Activated naive CD8-positive, alpha-beta T cell treated with anti-CD3 and anti-CD28 coated beads, Interleukin-2, amount 50 U/mL, for 24 hours (primary cell): ENCODE measurements around the gene AMN1.
A peak's percentile ranks its signal among the peaks of the same experiment; 100 is the strongest.
"Not testable (repeated sequence)": the region's sequence is repeated elsewhere in the genome, so short reads cannot be mapped to it uniquely, and the experiment has no call there.

Source experiments
- ATAC-seq: fragments of 150-1000 bp; cut with Tn5 transposase; one replicate; pipeline ENCODE4 v1.10.0; 2021
- DNase-seq: peaks from one replicate; pipeline ENCODE4 v3.0.0; 2021
- H3K27ac Mint-ChIP-seq: one replicate; pipeline ENCODE4 v1.8.0; 2021; ENCODE audit warnings: mild to moderate bottlenecking, mixed read lengths
- H3K27me3 Mint-ChIP-seq: one replicate; pipeline ENCODE4 v1.8.0; 2021; ENCODE audit warnings: mixed read lengths
- H3K36me3 Mint-ChIP-seq: one replicate; pipeline ENCODE4 v1.8.0; 2021; ENCODE audit warnings: low read depth, mixed read lengths
- H3K4me1 Mint-ChIP-seq: one replicate; pipeline ENCODE4 v1.8.0; 2021; ENCODE audit warnings: mixed read lengths
- H3K4me3 Mint-ChIP-seq: one replicate; pipeline ENCODE4 v1.8.0; 2021; ENCODE audit warnings: mild to moderate bottlenecking, moderate library complexity, mixed read lengths
- H3K9me3 Mint-ChIP-seq: one replicate; pipeline ENCODE4 v1.8.0; 2021; ENCODE audit warnings: mixed read lengths

Gene AMN1

DNA sequence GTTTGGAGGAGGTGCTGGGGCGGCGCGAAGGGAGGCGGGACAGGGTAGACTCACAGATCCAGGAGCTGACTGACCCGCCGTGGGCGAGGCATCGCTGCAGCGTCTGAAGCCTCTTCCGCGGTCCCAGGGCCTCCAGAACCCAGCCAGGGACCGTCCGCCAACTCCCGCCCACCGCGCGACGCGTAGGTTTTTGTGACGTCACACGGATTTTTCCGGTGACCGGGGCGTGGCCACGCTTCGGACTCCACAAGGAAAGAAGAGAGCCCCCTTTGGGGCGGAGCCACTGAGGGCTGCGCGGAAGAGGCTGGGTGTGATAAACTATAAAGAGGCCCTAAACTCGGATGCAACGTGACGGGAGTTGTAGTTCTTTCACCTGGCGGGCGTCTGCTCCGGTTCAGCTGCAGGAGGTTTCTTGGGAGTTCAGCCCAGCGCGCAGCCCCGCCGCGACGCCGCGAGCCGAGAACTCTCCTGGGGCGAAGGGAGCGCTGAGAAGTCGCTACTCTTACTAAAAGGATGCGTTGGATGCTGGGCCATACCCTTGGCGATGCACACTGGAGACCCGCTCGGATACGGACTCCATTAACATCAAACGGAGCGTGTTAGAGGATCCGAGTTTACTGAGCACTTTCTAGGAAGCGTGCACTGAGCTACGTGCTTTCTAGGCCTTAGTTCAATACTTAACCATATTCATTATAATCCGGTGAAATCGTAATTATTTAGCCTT lies at the start of gene AMN1:
AMN1 (minus strand) TSS at position 105 of the 724 bp plus-strand sequence; CDS start at position 92, 13 bp downstream.
- Mint-ChIP-seq H3K27me3 (no peaks in the 10 kb centered on the region), H3K4me1 (peaks cover 71% of the 10 kb centered on the region), H3K36me3 (peaks cover 10% of the 10 kb centered on the region), H3K27ac (peak within 1 kb of the TSS; percentile 92), H3K4me3 (peak within 1 kb of the TSS; percentile 88), H3K9me3 (peaks cover 12% of the 10 kb centered on the region)
- peak; percentile 99 for DNase-seq
- ATAC-seq: peak; percentile 97

DNA sequence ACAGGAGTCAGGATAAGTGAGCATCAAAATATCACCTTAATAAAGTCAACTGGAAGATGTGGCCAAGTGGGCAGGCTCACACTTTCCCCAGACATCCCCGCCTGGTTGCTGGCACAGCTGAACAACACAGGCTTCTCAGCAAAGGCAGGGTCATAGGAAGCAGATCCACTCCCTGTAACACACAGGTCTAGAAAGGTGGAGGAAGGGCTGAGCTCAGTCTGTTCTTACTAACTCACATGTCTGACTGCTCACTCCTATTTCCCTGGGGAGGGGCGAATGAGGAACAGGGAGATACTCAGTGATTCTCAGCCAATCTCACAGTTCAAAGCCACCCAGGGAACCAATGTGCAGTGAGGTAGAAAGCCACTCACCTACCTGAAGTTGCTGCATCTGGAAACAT lies 45.0 kb upstream of the AMN1 start:
- ATAC-seq: no peak
- H3K36me3 Mint-ChIP-seq: no peaks in the 10 kb centered on the region
- H3K4me3 Mint-ChIP-seq: no peak overlapping the region
- no peaks in the 10 kb centered on the region for H3K27me3 Mint-ChIP-seq
- no peak overlapping the region for H3K27ac Mint-ChIP-seq
- H3K9me3 Mint-ChIP-seq: peaks cover 3% of the 10 kb centered on the region
- peaks cover 17% of the 10 kb centered on the region for H3K4me1 Mint-ChIP-seq
- no peak for DNase-seq

DNA sequence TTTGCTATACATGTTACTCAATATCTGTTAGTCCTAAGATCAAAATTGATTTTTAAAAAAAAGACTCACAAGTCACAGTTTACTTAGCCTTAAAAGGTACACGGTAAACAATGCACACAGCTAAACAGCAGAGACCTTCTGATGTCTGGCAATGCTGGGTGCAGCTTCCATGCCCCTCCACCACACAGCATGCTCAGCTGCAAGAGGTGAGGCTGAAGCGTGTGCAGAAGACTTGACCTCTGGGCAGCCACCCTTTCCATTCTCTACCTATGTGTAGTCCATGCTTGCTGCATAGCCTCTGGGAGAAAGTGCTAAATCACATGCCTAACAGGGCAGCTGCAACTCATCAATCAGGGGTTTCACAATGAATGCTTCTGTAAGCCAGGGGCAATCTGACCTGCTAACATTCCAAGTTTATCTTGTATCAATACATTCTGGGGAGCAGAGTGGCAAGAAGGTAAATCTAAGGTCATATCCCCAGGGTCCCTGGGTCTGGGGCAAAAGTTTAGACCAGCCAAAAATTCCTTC lies 44.5 kb upstream of the AMN1 start:
- Mint-ChIP-seq H3K9me3 (peaks cover 3% of the 10 kb centered on the region), H3K4me3 (no peak overlapping the region), H3K27me3 (no peaks in the 10 kb centered on the region), H3K36me3 (no peaks in the 10 kb centered on the region), H3K27ac (no peak overlapping the region), H3K4me1 (peaks cover 14% of the 10 kb centered on the region)
- ATAC-seq: no peak
- DNase-seq: no peak

DNA sequence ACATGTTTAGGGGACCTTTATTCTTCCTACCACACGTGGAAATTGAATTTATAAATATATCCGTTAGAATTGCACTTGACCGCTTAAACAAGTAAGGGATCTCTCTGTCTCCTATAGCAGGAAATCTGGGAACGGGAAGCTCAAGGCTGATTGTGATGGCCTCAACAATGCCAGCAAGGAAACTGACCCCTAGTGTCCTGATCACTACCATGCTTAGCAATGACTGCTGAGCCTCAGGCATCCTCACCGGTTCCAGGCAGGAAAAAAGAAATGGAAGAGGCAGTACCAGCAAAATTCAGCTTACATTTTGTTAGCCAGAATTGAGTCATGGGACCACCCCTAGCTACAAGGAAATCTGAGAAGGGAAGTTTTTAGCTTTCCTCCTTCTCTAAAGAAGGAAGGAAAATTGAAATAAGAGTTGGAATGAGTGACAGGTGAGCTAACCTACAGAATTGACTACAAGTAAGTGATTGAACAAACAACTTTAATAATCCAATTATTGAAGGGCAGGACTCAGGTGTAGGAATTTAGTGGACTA lies 43.9 kb upstream of the AMN1 start:
- peaks cover 3% of the 10 kb centered on the region for H3K9me3 Mint-ChIP-seq
- H3K4me3 Mint-ChIP-seq: no peak overlapping the region
- H3K36me3 Mint-ChIP-seq: no peaks in the 10 kb centered on the region
- DNase-seq (no peak), ATAC-seq (no peak)
- H3K4me1 Mint-ChIP-seq: peaks cover 16% of the 10 kb centered on the region
- no peaks in the 10 kb centered on the region for H3K27me3 Mint-ChIP-seq
- H3K27ac Mint-ChIP-seq: no peak overlapping the region

DNA sequence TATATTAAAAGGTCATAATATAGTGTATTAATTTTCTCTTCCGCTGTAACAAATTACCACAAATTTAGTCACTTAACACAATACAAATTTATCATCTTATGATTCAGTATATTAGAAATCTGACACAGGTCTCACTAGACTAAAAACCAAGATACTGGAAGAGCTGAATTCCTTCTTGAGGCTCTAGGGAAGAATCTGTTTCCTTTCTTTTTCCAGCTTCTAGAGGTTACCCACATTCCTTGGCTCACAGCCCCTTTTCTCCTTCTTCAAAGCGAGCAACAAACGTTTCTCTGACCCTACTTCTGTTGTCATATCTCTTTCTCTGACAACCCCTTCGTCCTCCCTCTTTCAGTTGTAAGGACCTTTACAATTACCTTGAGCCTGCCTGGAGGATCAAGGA lies 43.4 kb upstream of the AMN1 start:
- Mint-ChIP-seq H3K36me3 (no peaks in the 10 kb centered on the region), H3K9me3 (peaks cover 3% of the 10 kb centered on the region), H3K4me3 (no peak overlapping the region), H3K27me3 (no peaks in the 10 kb centered on the region), H3K27ac (no peak overlapping the region), H3K4me1 (peaks cover 19% of the 10 kb centered on the region)
- DNase-seq (no peak), ATAC-seq (no peak)

DNA sequence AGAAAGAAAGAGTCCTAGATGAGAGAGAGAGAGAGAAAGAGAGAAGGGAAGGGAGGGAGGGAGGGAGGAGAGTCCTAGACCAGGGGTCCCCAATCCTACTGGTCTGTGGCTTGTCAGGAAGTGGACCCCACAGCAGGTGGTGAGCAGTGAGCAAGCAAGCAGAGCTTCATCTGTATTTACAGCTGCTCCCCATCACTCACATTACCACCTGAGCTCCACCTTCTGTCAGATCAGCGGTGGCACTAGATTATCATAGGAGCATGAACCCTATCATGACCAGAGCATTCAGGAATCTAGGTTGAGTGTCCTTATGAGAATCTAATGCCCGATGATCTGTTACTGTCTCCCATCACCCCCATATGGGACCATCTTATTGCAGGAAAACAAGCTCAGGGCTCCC lies 39.2 kb upstream of the AMN1 start:
- no peak overlapping the region for H3K4me3 Mint-ChIP-seq
- no peak overlapping the region for H3K27ac Mint-ChIP-seq
- H3K4me1 Mint-ChIP-seq: peaks cover 19% of the 10 kb centered on the region

DNA sequence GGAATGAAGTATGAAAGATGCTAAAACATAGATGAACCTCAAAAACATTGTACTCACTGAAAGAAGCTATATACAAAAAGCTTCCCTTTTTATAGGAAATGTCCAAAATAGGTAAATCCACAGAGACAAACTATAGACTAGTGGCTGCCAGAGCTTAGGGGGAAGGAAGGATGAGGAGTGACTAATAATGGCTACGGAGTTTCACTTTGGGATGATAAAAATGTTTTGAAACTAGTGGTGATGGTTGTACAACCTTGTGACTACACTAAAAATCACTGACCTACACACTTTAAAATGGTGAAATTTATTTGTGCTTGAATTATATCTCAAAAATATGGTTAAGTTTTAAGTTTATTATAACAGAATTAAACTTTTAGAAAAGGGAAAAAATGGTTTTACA lies 37.1 kb upstream of the AMN1 start:
- Mint-ChIP-seq H3K27ac (no peak overlapping the region), H3K4me3 (no peak overlapping the region), H3K4me1 (peaks cover 16% of the 10 kb centered on the region), H3K36me3 (peaks cover 3% of the 10 kb centered on the region), H3K27me3 (no peaks in the 10 kb centered on the region), H3K9me3 (peaks cover 11% of the 10 kb centered on the region)
- no peak for ATAC-seq
- no peak for DNase-seq

More for the DNA sequence above, 39.2 kb upstream of the AMN1 start:
- Mint-ChIP-seq H3K36me3 (peaks cover 3% of the 10 kb centered on the region), H3K27me3 (no peaks in the 10 kb centered on the region), H3K9me3 (peaks cover 13% of the 10 kb centered on the region)
- ATAC-seq (no peak), DNase-seq (no peak)

DNA sequence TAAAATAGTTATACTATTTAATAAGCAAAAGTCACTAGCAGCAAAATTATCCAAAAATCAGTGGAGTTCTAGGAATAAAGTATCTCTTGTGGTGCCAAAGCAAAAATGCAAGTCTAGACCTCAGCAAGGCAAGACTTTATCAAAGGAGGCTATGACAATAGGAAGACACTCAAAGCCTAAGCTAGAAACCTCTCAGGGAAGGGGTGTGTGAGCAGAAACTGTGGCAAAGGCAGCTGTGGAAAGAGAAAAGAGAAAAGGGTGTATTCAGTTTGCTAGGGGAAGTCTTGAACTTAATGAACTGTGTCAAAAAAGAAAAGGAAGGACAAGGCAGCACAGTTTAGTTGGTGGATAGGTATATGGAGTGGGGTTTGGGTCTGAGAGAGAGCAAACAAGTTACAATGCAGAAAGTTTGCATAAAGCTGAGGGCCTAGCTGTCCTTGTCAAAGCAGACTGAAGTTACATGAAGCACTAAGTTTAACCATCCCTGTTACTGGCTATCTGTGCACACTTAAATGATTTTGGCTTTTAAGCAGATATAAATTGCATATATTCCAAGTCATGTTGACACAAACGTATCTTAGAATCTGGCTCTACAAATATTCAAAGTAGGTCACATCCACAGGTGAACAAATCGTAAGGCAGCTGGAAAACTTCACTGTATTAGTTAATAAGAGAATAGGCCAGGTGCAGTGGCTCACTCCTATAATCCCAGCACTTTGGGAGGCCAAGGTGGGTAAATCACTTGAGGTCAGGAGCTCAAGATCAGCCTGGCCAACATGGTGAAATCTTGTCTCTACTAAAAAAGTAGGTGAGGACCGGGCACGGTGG lies 31.0 kb upstream of the AMN1 start:
- ATAC-seq (no peak), DNase-seq (no peak)
- Mint-ChIP-seq H3K9me3 (peaks cover 7% of the 10 kb centered on the region), H3K4me1 (peaks cover 17% of the 10 kb centered on the region), H3K36me3 (peaks cover 3% of the 10 kb centered on the region), H3K27ac (no peak overlapping the region), H3K27me3 (no peaks in the 10 kb centered on the region), H3K4me3 (no peak overlapping the region)

DNA sequence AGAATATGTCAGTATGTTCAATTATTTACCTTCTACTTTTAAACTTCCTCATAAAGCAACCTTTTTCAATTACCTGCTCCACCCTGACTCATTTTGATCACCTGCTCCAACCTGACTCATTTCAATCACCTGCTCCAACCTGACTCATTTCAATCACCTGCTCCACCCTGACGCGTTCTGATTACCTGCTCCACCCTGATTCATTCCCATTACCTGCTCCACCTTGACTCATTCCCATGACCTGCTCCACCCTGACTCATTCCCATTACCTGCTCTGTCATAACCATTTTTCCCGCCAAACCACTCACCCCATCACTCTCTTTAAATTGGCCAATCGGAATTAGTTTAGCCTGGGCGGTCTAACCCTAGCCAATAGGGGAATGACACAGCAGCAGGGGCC lies 29.5 kb upstream of the AMN1 start:
- H3K27me3 Mint-ChIP-seq, ATAC-seq, DNase-seq, H3K9me3 Mint-ChIP-seq, H3K36me3 Mint-ChIP-seq, H3K27ac Mint-ChIP-seq, H3K4me3 Mint-ChIP-seq: not testable (repeated sequence)
- peaks cover 13% of the 10 kb centered on the region for H3K4me1 Mint-ChIP-seq

DNA sequence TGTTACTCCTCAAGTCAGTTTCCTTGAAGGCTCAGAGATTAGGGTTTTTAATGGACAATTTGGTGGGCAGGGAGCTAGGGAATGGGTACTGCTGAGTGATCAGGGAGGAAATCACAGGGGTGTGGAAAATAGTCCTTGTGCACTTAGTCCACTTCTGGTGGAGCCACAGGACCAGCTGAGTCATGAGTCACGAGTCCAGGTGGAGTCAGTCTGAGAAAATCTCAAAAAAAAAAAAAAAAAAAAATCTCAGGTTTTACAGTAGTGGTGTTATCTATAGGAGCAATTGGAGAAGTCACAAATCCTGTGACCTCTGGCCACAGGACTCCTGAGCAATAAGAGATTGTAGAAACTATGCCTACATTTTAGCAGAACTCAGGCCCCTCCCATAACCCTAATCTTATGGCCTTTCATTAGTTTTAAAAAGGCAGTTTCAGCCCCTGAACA lies 28.2 kb upstream of the AMN1 start:
- no peaks in the 10 kb centered on the region for H3K9me3 Mint-ChIP-seq
- no peak for DNase-seq
- no peak overlapping the region for H3K27ac Mint-ChIP-seq
- no peak for ATAC-seq
- H3K27me3 Mint-ChIP-seq: no peaks in the 10 kb centered on the region
- H3K4me1 Mint-ChIP-seq: peaks cover 18% of the 10 kb centered on the region
- no peaks in the 10 kb centered on the region for H3K36me3 Mint-ChIP-seq
- H3K4me3 Mint-ChIP-seq: no peak overlapping the region

DNA sequence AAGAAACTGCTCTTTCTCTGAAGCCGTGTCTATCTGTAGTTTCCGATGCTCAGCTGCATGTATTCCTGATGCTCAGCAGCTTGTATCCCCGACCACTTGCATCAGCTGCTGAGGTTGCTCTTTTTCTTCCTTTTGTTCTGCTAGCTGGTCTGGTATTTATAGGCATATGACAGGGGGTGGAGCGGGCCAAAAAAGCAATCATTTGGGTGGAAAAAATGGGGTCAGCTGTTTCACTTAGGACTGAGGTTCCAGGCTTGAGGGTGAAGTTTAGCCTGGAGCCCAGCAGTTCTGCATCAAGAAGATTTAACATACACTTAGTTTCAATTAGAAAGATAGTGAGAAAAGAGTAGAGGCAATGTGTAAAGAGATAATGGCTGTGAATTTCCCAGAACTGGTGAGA lies 23.6 kb upstream of the AMN1 start:
- Mint-ChIP-seq H3K4me1 (peaks cover 39% of the 10 kb centered on the region), H3K9me3 (no peaks in the 10 kb centered on the region), H3K4me3 (no peak overlapping the region), H3K36me3 (no peaks in the 10 kb centered on the region), H3K27me3 (no peaks in the 10 kb centered on the region), H3K27ac (no peak overlapping the region)
- ATAC-seq: no peak
- DNase-seq: no peak

DNA sequence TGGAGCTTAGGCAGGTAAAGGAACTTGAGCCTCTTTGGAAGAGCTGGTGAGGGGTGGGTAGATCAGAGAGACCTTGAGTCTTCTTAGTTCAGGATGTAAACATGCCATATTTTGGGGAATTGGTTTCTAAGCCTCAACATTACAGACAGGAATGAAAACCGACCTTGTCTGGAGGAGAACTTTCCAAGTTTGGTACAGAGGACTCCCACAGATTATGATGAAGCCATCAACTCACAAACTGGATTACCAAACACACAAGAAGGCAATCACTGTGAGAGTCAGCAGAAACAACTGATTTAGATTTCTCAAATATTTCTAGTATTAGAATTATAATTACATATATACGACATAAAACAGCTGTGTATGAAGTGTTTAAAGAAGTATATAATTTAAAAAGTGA lies 22.3 kb upstream of the AMN1 start:
- no peaks in the 10 kb centered on the region for H3K27me3 Mint-ChIP-seq
- no peaks in the 10 kb centered on the region for H3K36me3 Mint-ChIP-seq
- no peaks in the 10 kb centered on the region for H3K9me3 Mint-ChIP-seq
- DNase-seq: no peak
- H3K27ac Mint-ChIP-seq: no peak overlapping the region
- ATAC-seq: no peak
- peaks cover 46% of the 10 kb centered on the region for H3K4me1 Mint-ChIP-seq
- H3K4me3 Mint-ChIP-seq: no peak overlapping the region

DNA sequence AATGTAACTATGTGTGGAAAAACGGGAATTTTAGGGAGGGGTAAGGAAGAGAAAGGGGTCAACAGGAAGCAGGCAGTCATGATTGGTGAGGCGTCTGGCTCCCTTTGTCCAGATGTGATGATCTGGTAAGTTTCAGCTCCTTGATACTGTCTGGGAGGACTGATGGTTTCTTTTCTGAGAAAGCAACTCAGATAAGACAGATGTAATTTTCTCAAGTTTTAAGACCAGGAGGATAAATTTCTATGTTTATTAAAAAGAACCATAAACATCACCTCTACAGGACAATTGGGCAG lies 21.9 kb upstream of the AMN1 start:
- H3K36me3 Mint-ChIP-seq: no peaks in the 10 kb centered on the region
- no peak for ATAC-seq
- H3K4me1 Mint-ChIP-seq: peaks cover 50% of the 10 kb centered on the region

DNA sequence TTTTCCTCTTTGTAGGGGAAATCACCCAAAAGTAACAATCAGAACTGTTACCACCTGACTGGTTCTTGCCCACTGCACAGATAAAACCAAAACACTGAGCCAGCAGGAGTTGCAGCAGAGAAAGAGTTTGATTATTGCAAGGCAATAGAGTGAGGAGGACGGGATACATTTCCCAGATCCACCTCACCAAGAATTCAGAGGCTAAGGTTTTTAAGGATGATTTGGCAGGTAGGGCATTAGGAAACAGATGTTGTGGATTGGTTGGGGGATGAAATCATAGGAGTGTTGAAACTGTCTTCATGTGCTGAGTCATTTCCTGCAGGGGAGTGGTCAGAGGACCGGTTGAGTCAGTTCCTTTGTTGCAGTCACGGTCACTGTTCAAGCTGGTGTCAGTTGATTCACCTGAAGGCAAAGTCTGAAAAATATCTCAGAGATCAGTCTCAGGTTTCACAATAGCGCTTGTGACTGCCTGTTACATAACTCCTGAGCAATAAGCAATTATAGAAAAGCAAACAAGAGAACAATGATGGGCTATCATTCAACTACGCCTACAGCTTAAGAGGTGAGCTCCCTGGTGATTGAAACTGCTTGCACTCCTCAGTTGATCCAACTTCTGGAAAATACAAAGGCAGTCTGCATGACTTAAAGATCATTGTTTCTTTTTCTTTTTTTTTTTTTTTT lies 20.3 kb upstream of the AMN1 start:
- peak overlapping the region; percentile 10 for H3K4me3 Mint-ChIP-seq
- H3K36me3 Mint-ChIP-seq: no peaks in the 10 kb centered on the region
- no peaks in the 10 kb centered on the region for H3K9me3 Mint-ChIP-seq
- H3K4me1 Mint-ChIP-seq: peaks cover 61% of the 10 kb centered on the region
- peak overlapping the region; percentile 76 for H3K27ac Mint-ChIP-seq
- ATAC-seq (peak; percentile 95), DNase-seq (peak; percentile 60)
- H3K27me3 Mint-ChIP-seq: no peaks in the 10 kb centered on the region

More for the DNA sequence above, 21.9 kb upstream of the AMN1 start:
- no peak overlapping the region for H3K4me3 Mint-ChIP-seq
- DNase-seq: no peak
- no peak overlapping the region for H3K27ac Mint-ChIP-seq
- no peaks in the 10 kb centered on the region for H3K27me3 Mint-ChIP-seq
- no peaks in the 10 kb centered on the region for H3K9me3 Mint-ChIP-seq
